ENCODE results near the gene MPPED1. TPM values are rescaled to one million over a fixed set of nuclear protein-coding genes. Genes with fewer than 3 reads are reported as not detected.

Gene MPPED1
- total and polyA plus RNA-seq, 2 of the 13 experiments (the other 11 are each of a cell fraction or from before 2014, with no cell fraction given) = 0.77 TPM; not detected in 1

DNA sequence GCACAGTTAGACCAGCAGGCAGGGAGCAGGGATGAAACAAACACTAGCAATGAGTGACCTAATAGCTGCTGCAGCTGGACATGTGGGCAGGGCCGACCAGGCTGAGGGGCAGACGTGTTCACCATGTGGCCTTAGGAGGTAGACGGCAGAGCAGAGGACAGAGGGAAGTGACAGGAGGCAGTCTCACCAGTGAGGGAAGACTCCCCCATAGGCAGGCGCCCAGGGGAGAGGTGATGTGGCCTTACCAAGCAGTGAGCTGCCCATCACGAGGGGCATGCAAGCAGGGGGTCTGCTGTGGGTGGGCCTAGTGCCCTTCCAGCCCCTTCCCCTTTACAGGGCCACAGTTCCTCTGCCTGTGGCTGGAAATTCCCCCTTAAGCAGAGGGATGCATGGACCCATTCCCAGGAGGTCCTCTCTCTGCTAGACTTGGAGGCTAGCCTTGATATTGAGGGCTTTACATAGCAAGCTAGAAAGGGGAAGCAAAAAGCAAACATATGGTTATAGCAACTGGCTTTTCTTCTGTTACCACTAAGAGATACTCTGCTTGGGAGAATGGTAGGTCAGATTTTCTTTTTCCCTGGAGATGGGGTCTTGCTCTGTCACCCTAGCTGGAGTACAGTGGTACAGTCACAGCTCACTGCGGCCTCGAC is 67.6 kb downstream of the MPPED1 start (continued):
- no peak for TF ChIP-seq ZNF550 (CRISPR knock-in tag; IDR thresholded peaks at IDR 0.05; ENCODE audit: borderline replicate concordance)
- no peak for TF ChIP-seq ISL2 (CRISPR knock-in tag; IDR thresholded peaks at IDR 0.05)
- no peak for TF ChIP-seq SAFB2 (CRISPR knock-in tag; IDR thresholded peaks at IDR 0.05; ENCODE audit: borderline replicate concordance, low read depth)

DNA sequence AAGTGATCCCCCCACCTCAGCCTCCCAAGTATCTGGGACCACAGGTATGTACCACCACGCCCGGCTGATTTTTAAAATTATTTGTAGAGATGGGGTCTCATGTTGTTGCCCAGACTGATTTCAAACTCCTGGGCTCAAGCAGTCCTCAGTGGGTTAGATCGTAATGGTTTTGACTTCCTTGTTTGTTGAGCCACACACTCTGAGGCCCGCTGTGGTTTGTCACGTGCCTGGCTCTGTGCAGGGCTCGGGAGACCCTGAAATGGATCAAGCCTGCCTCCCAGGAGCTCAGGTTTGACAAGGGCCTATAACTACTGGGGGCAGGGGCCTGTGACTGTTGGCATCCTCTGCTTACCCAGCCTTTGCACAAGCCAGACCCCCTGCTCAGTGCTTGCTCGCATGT is 68.1 kb downstream of the MPPED1 start:
- in situ Hi-C loops (cut with HindIII; ENCODE audit: extremely low pct_ligation_motif_present, low pct_unique_long_range_greater_than_20kb) = loop anchor here (5.0 kb wide), 1 partner anchor 93 kb away; no protein-coding TSS in a partner anchor
- no peak overlapping the region for H3K4me2 ChIP-seq (ENCODE audit: low read depth, low read length)
- ChIA-PET CTCF (ENCODE audit: low intra/inter-chr PET ratio, low total read pairs) (interaction anchor here (2.8 kb wide), 1 partner anchor 91 kb away, joined by 11 read pairs; no protein-coding TSS in a partner anchor), POLR2A (no interaction called here)
- FAIRE-seq = no peak
- no peak overlapping the region for H3K27ac ChIP-seq (ENCODE audit: extremely low read length, insufficient read depth, low read length)
- H3K79me2 ChIP-seq (ENCODE audit: insufficient read depth, low read length) = no peaks in the 10 kb centered on the region
- peak; percentile 44; the same call in 1 of the 2 replicates for TF ChIP-seq BHLHE40 (IDR thresholded peaks at IDR 0.05; ENCODE audit: low read length)
- TF ChIP-seq, protein P1, sequence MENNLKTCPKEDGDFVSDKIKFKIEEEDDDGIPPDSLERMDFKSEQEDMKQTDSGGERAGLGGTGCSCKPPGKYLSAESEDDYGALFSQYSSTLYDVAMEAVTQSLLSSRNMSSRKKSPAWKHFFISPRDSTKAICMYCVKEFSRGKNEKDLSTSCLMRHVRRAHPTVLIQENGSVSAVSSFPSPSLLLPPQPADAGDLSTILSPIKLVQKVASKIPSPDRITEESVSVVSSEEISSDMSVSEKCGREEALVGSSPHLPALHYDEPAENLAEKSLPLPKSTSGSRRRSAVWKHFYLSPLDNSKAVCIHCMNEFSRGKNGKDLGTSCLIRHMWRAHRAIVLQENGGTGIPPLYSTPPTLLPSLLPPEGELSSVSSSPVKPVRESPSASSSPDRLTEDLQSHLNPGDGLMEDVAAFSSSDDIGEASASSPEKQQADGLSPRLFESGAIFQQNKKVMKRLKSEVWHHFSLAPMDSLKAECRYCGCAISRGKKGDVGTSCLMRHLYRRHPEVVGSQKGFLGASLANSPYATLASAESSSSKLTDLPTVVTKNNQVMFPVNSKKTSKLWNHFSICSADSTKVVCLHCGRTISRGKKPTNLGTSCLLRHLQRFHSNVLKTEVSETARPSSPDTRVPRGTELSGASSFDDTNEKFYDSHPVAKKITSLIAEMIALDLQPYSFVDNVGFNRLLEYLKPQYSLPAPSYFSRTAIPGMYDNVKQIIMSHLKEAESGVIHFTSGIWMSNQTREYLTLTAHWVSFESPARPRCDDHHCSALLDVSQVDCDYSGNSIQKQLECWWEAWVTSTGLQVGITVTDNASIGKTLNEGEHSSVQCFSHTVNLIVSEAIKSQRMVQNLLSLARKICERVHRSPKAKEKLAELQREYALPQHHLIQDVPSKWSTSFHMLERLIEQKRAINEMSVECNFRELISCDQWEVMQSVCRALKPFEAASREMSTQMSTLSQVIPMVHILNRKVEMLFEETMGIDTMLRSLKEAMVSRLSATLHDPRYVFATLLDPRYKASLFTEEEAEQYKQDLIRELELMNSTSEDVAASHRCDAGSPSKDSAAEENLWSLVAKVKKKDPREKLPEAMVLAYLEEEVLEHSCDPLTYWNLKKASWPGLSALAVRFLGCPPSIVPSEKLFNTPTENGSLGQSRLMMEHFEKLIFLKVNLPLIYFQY (CRISPR knock-in tag; IDR thresholded peaks at IDR 0.05; ENCODE audit: borderline replicate concordance) = no peak
- WGBS (ENCODE audit: low lambda C conversion rate) = 29% methylated on average over 5 of the region's 7 CpGs
- no peaks in the 10 kb centered on the region for H3K9me3 ChIP-seq (ENCODE audit: low read length)
- BruUV-seq (replicated peaks) = no TSS peak
- H2AFZ ChIP-seq (ENCODE audit: low read length) = no peak overlapping the region
- H3K27me3 ChIP-seq (ENCODE audit: control insufficient read depth in 1 of 2, insufficient read depth in 2 of 2, low read length in 2 of 2) = no peaks in the 10 kb centered on the region; a peak in 3 of 5 replicates
- no peaks in the 10 kb centered on the region for H3K36me3 ChIP-seq (replicated peaks in 1 of 2; ENCODE audit: control insufficient read depth in 1 of 2, insufficient read depth in 2 of 2, low read length in 2 of 2)
- H4K20me1 ChIP-seq (ENCODE audit: insufficient read depth, low read length) = no peaks in the 10 kb centered on the region
- H3K9ac ChIP-seq (ENCODE audit: insufficient read depth, low read depth, low read length) = no peak overlapping the region
- ATAC-seq = no peak
- peaks cover 1% of the 10 kb centered on the region for H3K4me1 ChIP-seq (ENCODE audit: insufficient read depth, low read length)
- DNase-seq (ENCODE audit: low spot score) = no peak
- intact Hi-C loops (cut with micrococcal nuclease; ENCODE audit: unreplicated experiment) = no loop called here
- H3K4me3 ChIP-seq (replicated peaks in 1 of 3; ENCODE audit: insufficient read depth in 1 of 3, low read depth in 2 of 3, low read length in 3 of 3) = no peak overlapping the region
